Fibroblast of lung (primary cell): ENCODE results near the gene NOSIP. TPM values are rescaled to one million over a fixed set of nuclear protein-coding genes. Genes with fewer than 3 reads are reported as not detected.

Experiments used
- DNase-seq, 2 donors: peaks; one replicate each; pipeline versions ENCODE4 v3.0.0 to v3.0.0-alpha.2; 2010; ENCODE audit warnings: low read depth in 2 of 2
- H2AFZ ChIP-seq: 2 replicates; pipeline ENCODE4 v1.5.1; 2012; ENCODE audit warnings: low read length, control low read depth, inconsistent platforms
- H3K27ac ChIP-seq: 2 replicates; pipeline ENCODE4 v1.5.1; 2011; ENCODE audit warnings: low read length, control low read depth; ENCODE audit not compliant: insufficient read depth
- H3K27me3 ChIP-seq: 2 replicates; pipeline ENCODE4 v1.5.1; 2011; ENCODE audit warnings: mild to moderate bottlenecking, low read length; ENCODE audit not compliant: control insufficient read depth, insufficient read depth
- H3K36me3 ChIP-seq: 2 replicates; pipeline ENCODE4 v1.5.1; 2011; ENCODE audit warnings: low read length; ENCODE audit not compliant: control insufficient read depth, insufficient read depth
- H3K4me1 ChIP-seq: 2 replicates; pipeline ENCODE4 v1.5.1; 2011; ENCODE audit warnings: low read length; ENCODE audit not compliant: control insufficient read depth, insufficient read depth; ENCODE audit errors: extremely low read depth
- H3K4me2 ChIP-seq: 2 replicates; pipeline ENCODE4 v1.5.1; 2011; ENCODE audit warnings: low read length, control low read depth; ENCODE audit not compliant: insufficient read depth; ENCODE audit errors: extremely low read depth
- H3K4me3 ChIP-seq, 4 experiments: fragments of 200-600 bp in 1 of 4; sonication (generic) in 1 of 4; replicated peaks in 1 of 4; 2 replicates each; pipeline ENCODE4 v1.5.1; 2011 to 2016; ENCODE audit warnings: low read length in 4 of 4, low read depth in 3 of 4, mild to moderate bottlenecking in 3 of 4, control low read depth in 2 of 4, inconsistent platforms in 1 of 4, mixed read lengths in 1 of 4; ENCODE audit not compliant: insufficient read depth in 1 of 4; ENCODE audit errors: control extremely low read depth in 1 of 4
- H3K79me2 ChIP-seq: 2 replicates; pipeline ENCODE4 v1.5.1; 2012; ENCODE audit warnings: mild to moderate bottlenecking, low read length, inconsistent platforms; ENCODE audit not compliant: control insufficient read depth, insufficient read depth
- H3K9ac ChIP-seq: 2 replicates; pipeline ENCODE4 v1.5.1; 2011; ENCODE audit warnings: mild to moderate bottlenecking, low read length, control low read depth; ENCODE audit not compliant: insufficient read depth
- H3K9me3 ChIP-seq: 2 replicates; pipeline ENCODE4 v1.5.1; 2012; ENCODE audit warnings: low read depth, low read length; ENCODE audit not compliant: control insufficient read depth, insufficient read depth
- H4K20me1 ChIP-seq: 2 replicates; pipeline ENCODE4 v1.5.1; 2011; ENCODE audit warnings: low read length; ENCODE audit not compliant: control insufficient read depth, insufficient read depth; ENCODE audit errors: extremely low read depth
- EZH2 ChIP-seq: IDR thresholded peaks from 2 replicates; pipeline ENCODE4 v1.5.1; 2012; ENCODE audit warnings: low read length, control low read depth, mild to moderate bottlenecking; ENCODE audit errors: missing control alignments
- polyA plus RNA-seq, 2 donors: library from polyadenylated mRNA; depleted of rRNA in 1 of 2; stranded (reverse) in 1 of 2; unstranded in 1 of 2; fragments of >200 nt; gene quantifications; 2 replicates each; pipeline ENCODE4 v1.2.1, GENCODE V29; 2011 to 2012; ENCODE audit warnings: missing spikeins in 1 of 2
- total RNA-seq: library from RNA; depleted of rRNA; stranded (reverse); fragments of >200 nt; gene quantifications from 2 replicates; pipeline ENCODE4 v1.2.1, GENCODE V29; 2014
- TF ChIP-seq, protein P1 (sequence below), 2 donors: IDR thresholded peaks in 1 of 2; conservative IDR thresholded peaks in 1 of 2; 1 replicate in 1 of 2; 2 replicates in 1 of 2; pipeline ENCODE4 v1.5.1; 2011 to 2012; ENCODE audit warnings: low read length in 2 of 2, control low read depth in 1 of 2, inconsistent platforms in 1 of 2, low read depth in 1 of 2, mild to moderate bottlenecking in 1 of 2

The NOSIP gene
- total and polyA plus RNA-seq, 2 donors (not counting 1 experiment from before 2014, with no cell fraction given): 41.2 to 67.9 TPM

DNA sequence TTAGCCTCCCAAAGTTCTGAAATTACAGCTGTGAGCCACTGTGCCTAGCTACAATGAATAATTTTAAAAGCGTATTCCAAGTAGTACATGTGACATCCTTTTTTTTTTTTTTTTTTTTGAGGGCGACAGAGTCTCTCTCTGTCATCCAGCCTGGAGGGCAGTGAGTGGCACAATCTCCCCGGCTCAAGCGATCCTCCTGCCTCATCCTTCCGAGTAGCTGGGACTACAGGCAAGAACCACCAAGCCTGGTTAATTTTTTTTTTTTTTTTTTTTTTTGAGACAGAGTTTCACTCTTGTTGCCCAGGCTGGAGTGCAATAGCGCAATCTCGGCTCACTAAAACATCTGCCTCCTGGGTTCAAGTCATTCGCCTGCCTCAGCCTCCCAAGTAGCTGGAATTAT is 6.9 kb upstream of the NOSIP start:
- Histone ChIP-seq H3K9me3 (no peaks in the 10 kb centered on the region), H3K4me3 (no peak overlapping the region), H3K27me3 (no peaks in the 10 kb centered on the region), H3K4me2 (no peak overlapping the region), H3K79me2 (peaks cover 7% of the 10 kb centered on the region), H2AFZ (no peak overlapping the region), H3K27ac (no peak overlapping the region), H3K4me1 (peaks cover 4% of the 10 kb centered on the region), H3K36me3 (no peaks in the 10 kb centered on the region), H4K20me1 (no peaks in the 10 kb centered on the region), H3K9ac (no peak overlapping the region)
- TF ChIP-seq, protein P1, sequence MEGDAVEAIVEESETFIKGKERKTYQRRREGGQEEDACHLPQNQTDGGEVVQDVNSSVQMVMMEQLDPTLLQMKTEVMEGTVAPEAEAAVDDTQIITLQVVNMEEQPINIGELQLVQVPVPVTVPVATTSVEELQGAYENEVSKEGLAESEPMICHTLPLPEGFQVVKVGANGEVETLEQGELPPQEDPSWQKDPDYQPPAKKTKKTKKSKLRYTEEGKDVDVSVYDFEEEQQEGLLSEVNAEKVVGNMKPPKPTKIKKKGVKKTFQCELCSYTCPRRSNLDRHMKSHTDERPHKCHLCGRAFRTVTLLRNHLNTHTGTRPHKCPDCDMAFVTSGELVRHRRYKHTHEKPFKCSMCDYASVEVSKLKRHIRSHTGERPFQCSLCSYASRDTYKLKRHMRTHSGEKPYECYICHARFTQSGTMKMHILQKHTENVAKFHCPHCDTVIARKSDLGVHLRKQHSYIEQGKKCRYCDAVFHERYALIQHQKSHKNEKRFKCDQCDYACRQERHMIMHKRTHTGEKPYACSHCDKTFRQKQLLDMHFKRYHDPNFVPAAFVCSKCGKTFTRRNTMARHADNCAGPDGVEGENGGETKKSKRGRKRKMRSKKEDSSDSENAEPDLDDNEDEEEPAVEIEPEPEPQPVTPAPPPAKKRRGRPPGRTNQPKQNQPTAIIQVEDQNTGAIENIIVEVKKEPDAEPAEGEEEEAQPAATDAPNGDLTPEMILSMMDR (conservative IDR thresholded peaks at IDR 0.05 in 1 of 2, IDR thresholded peaks at IDR 0.05 in 1 of 2; ENCODE audit: low read depth in 1 of 2, low read length in 2 of 2): no peak
- TF ChIP-seq EZH2: no peak
- DNase-seq: no peak

DNA sequence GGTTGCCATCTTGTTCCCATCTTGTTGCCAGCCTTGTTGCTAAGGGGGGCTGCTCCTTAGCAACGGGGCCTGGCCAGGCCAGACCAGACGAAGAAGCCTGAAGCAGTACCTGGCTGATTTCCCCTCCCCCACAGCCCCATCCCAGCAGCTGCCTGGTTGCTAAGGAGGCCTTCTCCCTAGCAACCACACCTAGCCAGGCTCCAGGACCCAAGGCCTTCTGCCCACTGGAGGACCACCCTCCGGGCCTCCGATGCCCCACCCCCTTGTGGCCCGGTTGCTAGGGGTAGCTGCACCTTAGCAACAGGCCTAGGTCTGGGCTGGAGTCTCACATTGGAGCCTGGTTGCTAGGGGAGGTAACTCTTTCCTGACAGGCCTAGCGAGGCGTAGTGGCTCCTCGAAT is 4.7 kb upstream of the NOSIP start:
- Histone ChIP-seq H3K9me3 (no peaks in the 10 kb centered on the region), H3K4me3 (no peak overlapping the region), H3K9ac (no peak overlapping the region), H3K4me1 (no peaks in the 10 kb centered on the region), H3K27ac (no peak overlapping the region), H3K4me2 (no peak overlapping the region), H3K79me2 (peaks cover 1% of the 10 kb centered on the region), H2AFZ (no peak overlapping the region), H3K36me3 (no peaks in the 10 kb centered on the region), H3K27me3 (no peaks in the 10 kb centered on the region), H4K20me1 (no peaks in the 10 kb centered on the region)
- TF ChIP-seq, protein P1 (conservative IDR thresholded peaks at IDR 0.05 in 1 of 2, IDR thresholded peaks at IDR 0.05 in 1 of 2; ENCODE audit: low read depth in 1 of 2, low read length in 2 of 2): no peak
- no peak for TF ChIP-seq EZH2
- no peak for DNase-seq

DNA sequence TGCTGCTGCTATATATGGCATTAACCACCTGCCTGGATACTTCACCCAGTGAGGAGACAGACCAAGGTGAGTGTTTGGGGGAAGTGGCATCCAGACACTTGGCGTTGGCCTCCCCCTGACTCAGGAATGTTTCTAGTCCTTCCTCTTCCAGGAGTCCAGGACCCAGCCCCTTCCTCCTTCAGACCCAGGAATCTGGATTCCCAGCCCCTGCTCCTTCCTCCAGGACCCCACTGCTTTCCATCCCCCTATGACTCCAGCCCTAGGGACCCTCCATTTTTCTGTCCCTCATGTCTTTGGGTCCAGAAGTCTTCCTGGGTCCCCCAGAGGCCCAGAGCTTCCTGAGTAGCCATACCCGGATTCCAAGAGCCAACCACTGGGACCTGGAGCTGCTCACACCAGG is 2.9 kb upstream of the NOSIP start:
- no peaks in the 10 kb centered on the region for H4K20me1 ChIP-seq
- H3K4me1 ChIP-seq: peaks cover 5% of the 10 kb centered on the region
- no peak overlapping the region for H3K4me3 ChIP-seq
- peaks cover 16% of the 10 kb centered on the region for H3K79me2 ChIP-seq
- H3K9ac ChIP-seq: no peak overlapping the region
- TF ChIP-seq, protein P1 (conservative IDR thresholded peaks at IDR 0.05 in 1 of 2, IDR thresholded peaks at IDR 0.05 in 1 of 2; ENCODE audit: low read depth in 1 of 2, low read length in 2 of 2): no peak
- TF ChIP-seq EZH2: no peak
- H3K27me3 ChIP-seq: no peaks in the 10 kb centered on the region
- no peak overlapping the region for H3K27ac ChIP-seq
- H3K4me2 ChIP-seq: no peak overlapping the region
- H3K9me3 ChIP-seq: no peaks in the 10 kb centered on the region
- no peak for DNase-seq
- H3K36me3 ChIP-seq: no peaks in the 10 kb centered on the region
- no peak overlapping the region for H2AFZ ChIP-seq
